Skeletal muscle tissue (tissue), 4 donors: ENCODE data around the gene MYO1D. TPM values are rescaled to one million over a fixed set of nuclear protein-coding genes. Genes with fewer than 3 reads are reported as not detected.

ENCODE experiments used
- H3K27ac ChIP-seq: one replicate; pipeline ENCODE4 v1.7.0; 2013; ENCODE audit warnings: mild to moderate bottlenecking, low read depth, low read length, inconsistent platforms
- H3K27me3 ChIP-seq, 3 donors: one replicate each; pipeline ENCODE4 v1.7.0; 2013; ENCODE audit warnings: low read length in 3 of 3; ENCODE audit not compliant: control insufficient read depth in 3 of 3, insufficient read depth in 3 of 3
- H3K36me3 ChIP-seq, 3 donors: one replicate each; pipeline ENCODE4 v1.7.0; 2013; ENCODE audit warnings: low read length in 3 of 3; ENCODE audit not compliant: control insufficient read depth in 3 of 3, insufficient read depth in 3 of 3
- H3K4me1 ChIP-seq, 3 donors: one replicate each; pipeline ENCODE4 v1.7.0; 2013; ENCODE audit warnings: low read length in 3 of 3, mild to moderate bottlenecking in 3 of 3; ENCODE audit not compliant: control insufficient read depth in 3 of 3, insufficient read depth in 3 of 3
- H3K4me3 ChIP-seq, 3 donors: one replicate each; pipeline ENCODE4 v1.7.0; 2013; ENCODE audit warnings: low read length in 3 of 3
- H3K9ac ChIP-seq, 3 donors: one replicate each; pipeline ENCODE4 v1.7.0; 2013; ENCODE audit warnings: low read length in 3 of 3, mild to moderate bottlenecking in 3 of 3, moderate library complexity in 2 of 3, low read depth in 1 of 3
- H3K9me3 ChIP-seq, 3 donors: one replicate each; pipeline ENCODE4 v1.7.0; 2013; ENCODE audit warnings: low read length in 3 of 3; ENCODE audit not compliant: control insufficient read depth in 3 of 3
- total RNA-seq: library from RNA; depleted of rRNA; stranded (reverse); fragments of >200 nt; gene quantifications from one replicate; pipeline ENCODE4 v1.2.3, GENCODE V29; 2014
- donor health status: Osteomylitis.

The MYO1D gene
- total RNA-seq, 1 donor from 2014 or later = 15.1 TPM

- H3K4me1 ChIP-seq = no peaks in the 10 kb centered on the region
- peaks cover 0 to 2% (median 2%) of the 10 kb centered on the region in 3 donors for H3K36me3 ChIP-seq
- no peak overlapping the region for H3K9ac ChIP-seq
- H3K4me3 ChIP-seq = no peak overlapping the region
- H3K27ac ChIP-seq = no peak overlapping the region
- no peaks in the 10 kb centered on the region for H3K9me3 ChIP-seq
- no peaks in the 10 kb centered on the region for H3K27me3 ChIP-seq
These were observed 309.4 kb downstream of the MYO1D start for GRCh38 chr17:32567511-32567910.

- H3K4me1 ChIP-seq = no peaks in the 10 kb centered on the region
- H3K4me3 ChIP-seq = no peak overlapping the region
- peaks cover 0 to 2% (median 2%) of the 10 kb centered on the region in 3 donors for H3K36me3 ChIP-seq
- no peak overlapping the region for H3K27ac ChIP-seq
- H3K27me3 ChIP-seq = no peaks in the 10 kb centered on the region
- H3K9me3 ChIP-seq = no peaks in the 10 kb centered on the region
- no peak overlapping the region for H3K9ac ChIP-seq
These were observed 309.8 kb downstream of the MYO1D start for GRCh38 chr17:32567086-32567485.

- H3K9me3 ChIP-seq = no peaks in the 10 kb centered on the region
- H3K4me1 ChIP-seq = no peaks in the 10 kb centered on the region
- H3K27ac ChIP-seq = no peak overlapping the region
- peaks cover 0 to 2% (median 2%) of the 10 kb centered on the region in 3 donors for H3K36me3 ChIP-seq
- H3K27me3 ChIP-seq = no peaks in the 10 kb centered on the region
- H3K9ac ChIP-seq = no peak overlapping the region
- H3K4me3 ChIP-seq = no peak overlapping the region
These were observed 310.6 kb downstream of the MYO1D start for GRCh38 chr17:32566303-32566702.

- H3K27me3 ChIP-seq = no peaks in the 10 kb centered on the region
- H3K9me3 ChIP-seq = no peaks in the 10 kb centered on the region
- no peak overlapping the region for H3K9ac ChIP-seq
These were observed 311.5 kb downstream of the MYO1D start for GRCh38 chr17:32565401-32565800.

GRCh38 chr17:32564325-32564724, 312.6 kb downstream of the MYO1D start:
- Histone ChIP-seq H3K9ac (no peak overlapping the region), H3K27ac (no peak overlapping the region), H3K36me3 (peaks cover 0 to 2% (median 2%) of the 10 kb centered on the region in 3 donors), H3K4me3 (no peak overlapping the region), H3K4me1 (no peaks in the 10 kb centered on the region), H3K27me3 (no peaks in the 10 kb centered on the region), H3K9me3 (no peaks in the 10 kb centered on the region)

More at GRCh38 chr17:32565401-32565800, 311.5 kb downstream of the MYO1D start:
- Histone ChIP-seq H3K36me3 (peaks cover 0 to 2% (median 2%) of the 10 kb centered on the region in 3 donors), H3K27ac (no peak overlapping the region), H3K4me3 (no peak overlapping the region), H3K4me1 (no peaks in the 10 kb centered on the region)

- no peaks in the 10 kb centered on the region for H3K4me1 ChIP-seq
- H3K36me3 ChIP-seq = peaks cover 0 to 2% (median 2%) of the 10 kb centered on the region in 3 donors
- no peaks in the 10 kb centered on the region for H3K27me3 ChIP-seq
- no peak overlapping the region for H3K4me3 ChIP-seq
- no peak overlapping the region for H3K9ac ChIP-seq
- H3K27ac ChIP-seq = no peak overlapping the region
- H3K9me3 ChIP-seq = no peaks in the 10 kb centered on the region
These were observed 313.3 kb downstream of the MYO1D start for GRCh38 chr17:32563583-32563982.

- Histone ChIP-seq H3K36me3 (no peaks in the 10 kb centered on the region), H3K27me3 (no peaks in the 10 kb centered on the region), H3K9me3 (no peaks in the 10 kb centered on the region), H3K27ac (no peak overlapping the region), H3K4me3 (no peak overlapping the region), H3K4me1 (no peaks in the 10 kb centered on the region), H3K9ac (no peak overlapping the region)
These were observed 317.8 kb downstream of the MYO1D start for GRCh38 chr17:32558997-32559650.

GRCh38 chr17:32558326-32558955, 318.5 kb downstream of the MYO1D start:
- no peak overlapping the region for H3K4me3 ChIP-seq
- no peak overlapping the region for H3K9ac ChIP-seq
- no peaks in the 10 kb centered on the region for H3K36me3 ChIP-seq
- H3K27me3 ChIP-seq = no peaks in the 10 kb centered on the region
- no peaks in the 10 kb centered on the region for H3K4me1 ChIP-seq
- H3K27ac ChIP-seq = no peak overlapping the region
- no peaks in the 10 kb centered on the region for H3K9me3 ChIP-seq

GRCh38 chr17:32555611-32556310, 321.2 kb downstream of the MYO1D start:
- no peak overlapping the region for H3K27ac ChIP-seq
- H3K27me3 ChIP-seq = no peaks in the 10 kb centered on the region
- H3K9ac ChIP-seq = no peak overlapping the region
- H3K4me3 ChIP-seq = no peak overlapping the region
- H3K4me1 ChIP-seq = no peaks in the 10 kb centered on the region
- no peaks in the 10 kb centered on the region for H3K9me3 ChIP-seq
- no peaks in the 10 kb centered on the region for H3K36me3 ChIP-seq

- Histone ChIP-seq H3K9me3 (no peaks in the 10 kb centered on the region), H3K9ac (no peak overlapping the region), H3K27ac (no peak overlapping the region), H3K4me1 (no peaks in the 10 kb centered on the region), H3K27me3 (no peaks in the 10 kb centered on the region), H3K4me3 (no peak overlapping the region), H3K36me3 (no peaks in the 10 kb centered on the region)
These were observed 323.8 kb downstream of the MYO1D start for GRCh38 chr17:32553168-32553567.
